Stimulated activated CD8-positive, alpha-beta memory T cell treated with anti-CD3 and anti-CD28 coated beads, Interleukin-7, amount 100 ng/mL, for 48 hours (primary cell): ENCODE measurements around the gene BOD1L1.

Experiments used
- DNase-seq, 2 donors: peaks; one replicate each; pipeline ENCODE4 v3.0.0-alpha.2; 2020; ENCODE audit warnings: low read depth in 1 of 2; ENCODE audit errors: extremely low read depth in 1 of 2

The BOD1L1 gene

GRCh38 chr4:13626492-13627177 is 890 bp downstream of the BOD1L1 start:
- DNase-seq: no peak

- DNase-seq: no peak
These were observed 9.2 kb downstream of the BOD1L1 start for GRCh38 chr4:13618212-13618806.

- no peak for DNase-seq
These were observed 9.7 kb downstream of the BOD1L1 start for GRCh38 chr4:13617801-13618200.

- no peak for DNase-seq
These were observed 10.9 kb downstream of the BOD1L1 start for GRCh38 chr4:13616597-13616996.

- no peak for DNase-seq
These were observed 12.4 kb downstream of the BOD1L1 start for GRCh38 chr4:13615161-13615560.

GRCh38 chr4:13612569-13612968 is 15.0 kb downstream of the BOD1L1 start:
- DNase-seq: no peak

GRCh38 chr4:13611283-13611842 is 16.2 kb downstream of the BOD1L1 start:
- DNase-seq: no peak

GRCh38 chr4:13605330-13605729 is 22.2 kb downstream of the BOD1L1 start:
- no peak for DNase-seq

GRCh38 chr4:13601848-13602247 is 25.7 kb downstream of the BOD1L1 start:
- DNase-seq: no peak

- DNase-seq: no peak
These were observed 26.5 kb downstream of the BOD1L1 start for GRCh38 chr4:13601048-13601447.

GRCh38 chr4:13599159-13599558 is 28.4 kb downstream of the BOD1L1 start:
- DNase-seq: no peak

GRCh38 chr4:13597604-13598003 is 29.9 kb downstream of the BOD1L1 start:
- DNase-seq: no peak

- DNase-seq: no peak
These were observed 30.4 kb downstream of the BOD1L1 start for GRCh38 chr4:13597141-13597540.

- DNase-seq: no peak
These were observed 35.3 kb downstream of the BOD1L1 start for GRCh38 chr4:13592220-13592619.

GRCh38 chr4:13590766-13591165 is 36.8 kb downstream of the BOD1L1 start:
- no peak for DNase-seq

GRCh38 chr4:13588954-13589353 is 38.6 kb downstream of the BOD1L1 start:
- DNase-seq: no peak

- DNase-seq: no peak
These were observed 43.0 kb downstream of the BOD1L1 start for GRCh38 chr4:13584481-13584880.

- no peak for DNase-seq
These were observed 47.5 kb downstream of the BOD1L1 start for GRCh38 chr4:13580036-13580435.

- DNase-seq: no peak
These were observed 49.9 kb downstream of the BOD1L1 start for GRCh38 chr4:13577660-13578059.

- no peak for DNase-seq
These were observed 56.6 kb downstream of the BOD1L1 start for GRCh38 chr4:13570916-13571315.

GRCh38 chr4:13567125-13567524 is 60.4 kb downstream of the BOD1L1 start:
- no peak for DNase-seq

GRCh38 chr4:13562876-13563275 is 64.6 kb downstream of the BOD1L1 start:
- no peak for DNase-seq
